Stimulated activated CD8-positive, alpha-beta memory T cell treated with anti-CD3 and anti-CD28 coated beads, Interleukin-4, amount 100 ng/mL, for 1 hour (primary cell): Measurements from ENCODE around the gene ADAMTS2.
"Not testable (repeated sequence)": the region's sequence is repeated elsewhere in the genome, so short reads cannot be mapped to it uniquely, and the experiment has no call there.

Experiments used
- DNase-seq, 2 donors: peaks; one replicate each; pipeline ENCODE4 v3.0.0-alpha.2; 2020; ENCODE audit warnings: low read depth in 2 of 2, low spot score in 1 of 2

Gene ADAMTS2

DNA sequence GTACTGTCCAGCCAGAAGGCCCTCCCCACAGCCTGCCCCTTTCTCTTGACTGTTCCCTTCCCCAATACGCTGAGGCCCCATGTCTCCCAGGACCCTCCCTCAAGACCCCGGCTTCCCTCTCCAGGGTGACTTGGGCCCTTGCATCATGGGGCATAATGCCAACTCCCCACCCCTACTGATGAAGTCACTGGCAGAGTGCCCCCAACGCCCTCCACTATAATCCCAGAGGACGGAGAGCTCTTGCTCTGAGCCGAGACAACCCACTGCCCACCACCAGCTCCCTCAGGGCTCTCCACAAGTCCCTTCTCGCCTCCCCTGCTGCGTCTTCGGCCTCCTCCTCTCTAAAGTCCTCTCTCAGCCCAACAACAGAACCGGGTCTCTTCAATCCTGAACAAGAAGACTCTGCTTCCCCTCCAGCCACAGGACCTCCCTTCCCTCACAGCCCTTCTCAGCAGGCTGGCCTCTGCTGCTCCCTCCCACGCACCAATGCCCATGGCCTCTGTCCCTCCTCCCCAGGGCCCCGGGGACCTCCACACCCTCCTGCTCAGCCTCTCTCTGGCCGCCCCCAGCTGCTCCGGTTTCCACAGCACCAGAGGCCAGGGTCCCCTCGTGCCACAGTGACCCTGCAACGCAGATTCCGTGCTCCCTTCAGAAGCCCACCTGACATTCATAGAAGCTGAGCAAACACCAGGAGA is 47.6 kb downstream of the ADAMTS2 start:
- no peak for DNase-seq

DNA sequence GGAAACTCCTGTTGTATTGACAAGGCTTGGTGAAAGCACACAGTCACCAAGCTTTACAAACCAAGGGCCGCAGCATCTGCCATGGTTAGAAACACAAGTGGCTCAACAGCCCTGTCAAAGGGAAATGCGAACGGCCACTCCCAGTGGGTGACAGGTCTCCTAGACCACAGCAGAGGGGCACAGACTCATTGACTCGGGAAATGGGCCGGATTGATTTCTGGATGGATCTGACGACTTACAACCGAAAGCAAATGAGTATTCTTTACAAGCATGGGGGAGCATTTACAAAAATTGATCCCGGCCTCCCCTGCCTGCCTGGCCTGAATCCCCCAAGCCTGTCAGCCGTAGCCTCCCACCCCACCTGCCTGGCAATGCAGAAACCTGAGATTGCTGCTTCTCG is 48.2 kb downstream of the ADAMTS2 start:
- no peak for DNase-seq

DNA sequence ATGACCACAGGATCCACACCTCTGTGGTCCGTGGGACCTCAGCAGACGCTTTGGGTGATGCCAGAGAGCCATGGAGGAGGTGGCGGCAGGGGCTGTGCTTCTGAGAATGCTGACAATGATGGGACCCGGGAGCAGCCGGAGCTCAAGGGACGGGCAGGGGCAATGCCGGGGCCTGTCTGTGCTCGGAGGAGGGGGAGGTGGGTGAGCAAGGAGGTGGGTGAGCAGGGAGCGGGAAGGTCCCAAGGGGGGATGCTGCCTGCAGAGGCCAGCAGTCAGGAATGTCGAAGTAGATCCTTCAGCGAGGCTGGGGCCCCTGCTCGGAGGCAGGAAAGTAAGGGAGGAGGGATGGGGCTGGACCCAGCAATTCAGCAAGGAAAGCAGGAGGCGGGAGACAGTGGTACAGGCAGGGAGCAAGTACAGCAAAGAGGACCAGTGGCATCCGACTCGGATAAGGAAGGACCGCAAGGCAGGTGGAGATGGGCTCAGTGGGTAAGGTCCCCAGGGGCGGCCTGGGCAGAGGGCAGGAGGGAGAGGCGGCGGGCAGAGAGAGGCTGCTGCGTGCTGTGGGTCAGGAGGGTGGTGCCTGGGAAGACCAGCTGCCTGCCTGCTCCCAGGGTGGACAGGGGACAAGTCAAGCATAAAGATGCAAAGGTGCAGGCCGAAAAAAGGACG is 49.0 kb downstream of the ADAMTS2 start:
- DNase-seq = no peak

DNA sequence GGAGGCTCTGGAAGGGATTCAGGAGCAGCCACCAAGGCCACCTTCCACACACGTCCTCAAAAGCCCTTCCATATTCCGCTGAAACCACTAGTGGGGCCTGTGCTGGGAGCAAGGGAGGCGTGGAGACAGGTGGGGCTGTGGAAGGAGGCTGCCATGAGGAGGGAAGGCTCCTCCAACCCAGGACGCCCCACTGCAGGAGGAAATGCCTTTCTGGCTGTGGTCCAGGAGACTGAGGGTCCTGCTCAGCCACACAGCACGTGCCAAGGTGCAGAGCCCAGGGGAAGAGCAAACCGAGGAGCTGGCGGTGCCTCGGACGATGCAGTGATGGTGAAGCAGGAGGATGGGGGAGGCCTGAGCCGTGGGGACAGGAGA is 49.5 kb downstream of the ADAMTS2 start:
- DNase-seq = no peak

DNA sequence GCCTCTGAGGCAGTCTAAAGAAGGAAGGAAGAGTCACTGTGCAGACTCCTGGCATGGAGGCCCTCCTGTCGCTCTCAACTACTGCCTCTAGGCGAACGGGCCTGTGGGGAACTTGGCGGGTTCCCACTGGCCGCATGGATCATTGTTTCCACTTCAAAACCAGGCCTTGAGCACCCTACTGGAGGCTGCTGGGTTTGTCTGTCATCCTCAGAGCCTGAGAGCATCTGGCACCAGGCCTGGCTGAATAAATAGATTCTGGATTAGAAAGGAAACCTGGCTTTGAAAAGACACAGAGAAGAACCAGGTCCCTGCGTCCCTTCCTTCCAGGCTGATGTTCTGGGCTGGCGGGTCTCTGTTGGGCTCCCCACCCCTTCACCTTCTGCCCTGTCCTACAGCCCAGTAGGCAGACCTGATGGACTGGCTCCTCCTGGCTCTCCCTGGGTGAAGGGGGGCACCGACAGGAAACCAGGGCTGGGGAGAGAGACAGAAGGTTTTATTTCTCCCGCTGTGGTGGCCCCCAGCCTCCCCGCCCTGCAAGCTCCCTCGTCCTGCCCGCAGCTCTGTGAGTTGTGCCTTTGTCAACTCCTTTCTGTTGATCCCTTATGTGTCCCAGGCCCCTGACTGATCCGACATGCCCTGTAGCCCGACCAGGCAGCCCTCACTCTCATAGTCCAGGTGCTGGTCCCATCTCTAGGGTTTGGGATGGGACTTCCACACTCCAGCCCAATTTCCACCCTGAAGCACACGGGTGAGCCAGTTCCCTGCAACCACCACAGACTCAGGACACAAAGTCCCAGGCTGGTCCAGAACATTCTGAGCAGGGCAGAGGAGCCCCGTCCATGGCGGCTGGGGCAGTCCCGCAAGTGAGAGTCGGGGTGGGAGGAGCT is 50.1 kb downstream of the ADAMTS2 start:
- DNase-seq = no peak

DNA sequence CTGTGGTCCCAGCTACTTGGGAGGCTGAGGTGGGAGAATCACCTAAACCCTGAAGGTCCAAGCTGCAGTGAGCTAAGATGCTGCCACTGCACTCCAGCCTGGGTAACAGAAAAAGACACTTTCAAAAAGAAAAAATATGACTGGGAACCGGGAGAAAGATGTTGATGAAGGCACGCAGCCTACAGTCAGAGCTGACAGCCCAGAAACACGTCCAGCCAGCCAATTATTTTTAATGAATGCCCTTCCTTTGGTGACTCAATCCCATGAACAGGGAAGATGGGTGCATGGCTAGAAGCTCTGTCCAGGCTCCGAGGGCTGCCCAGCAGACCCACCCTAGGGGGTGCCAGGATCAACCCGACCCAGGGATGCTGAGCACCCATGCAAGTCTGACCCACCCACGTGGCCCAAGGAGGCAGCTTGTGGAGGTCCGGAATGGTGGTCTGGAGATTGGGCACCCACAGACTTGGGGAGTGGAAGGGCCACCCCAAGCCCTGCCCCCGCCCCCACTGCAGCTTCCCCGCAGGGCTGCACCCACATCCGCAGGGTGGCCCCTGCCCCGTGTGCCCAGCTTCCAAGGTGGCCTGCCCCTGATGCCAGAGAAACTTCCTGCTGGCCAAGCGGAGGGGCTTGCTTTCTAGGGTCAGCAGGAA is 51.0 kb downstream of the ADAMTS2 start:
- DNase-seq = no peak

DNA sequence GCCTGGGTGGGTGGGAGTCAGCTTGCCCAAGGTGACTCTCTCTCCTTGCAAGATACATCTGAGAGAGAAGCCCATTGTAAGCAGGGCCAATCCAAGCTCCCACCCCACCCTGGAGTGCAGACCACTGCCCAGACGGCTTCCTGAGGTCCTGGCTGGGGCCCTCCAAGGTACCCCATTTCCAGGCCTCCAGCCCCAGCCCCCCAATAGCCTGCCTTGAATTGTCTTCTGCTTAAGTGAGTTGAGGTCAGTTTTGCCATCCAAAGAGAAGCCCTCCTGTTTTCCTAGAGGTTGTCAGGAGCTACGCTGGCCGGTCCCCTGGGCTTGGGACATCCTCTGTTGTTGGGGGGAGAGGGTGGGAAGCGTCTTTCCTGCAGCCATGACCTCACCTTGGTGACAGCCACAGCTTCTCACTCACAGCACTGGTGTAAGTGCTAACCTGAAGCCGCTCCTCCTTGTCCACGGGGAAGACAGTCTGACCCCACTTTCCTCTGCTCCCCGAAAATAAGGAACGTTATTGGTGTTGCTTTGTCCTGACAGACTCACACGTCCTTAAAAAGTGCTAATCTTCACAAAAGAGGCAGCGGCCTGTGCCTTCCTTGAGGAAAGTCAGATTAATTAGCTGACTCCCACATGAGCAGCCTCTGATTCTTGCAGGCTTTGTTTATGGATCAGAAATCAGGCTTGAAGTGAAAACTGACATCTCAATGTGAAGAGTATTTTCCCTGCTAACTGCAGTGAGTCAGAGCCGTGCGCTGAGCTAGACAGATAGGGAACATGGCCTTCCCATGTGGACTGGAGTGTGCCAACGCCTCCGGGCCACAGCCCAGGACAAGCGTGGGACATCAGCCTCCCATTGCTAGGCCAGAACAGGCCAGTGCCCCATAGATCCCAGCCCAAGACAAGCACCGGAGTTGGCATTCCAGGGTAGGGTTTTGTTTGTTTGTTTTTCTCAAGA is 52.3 kb downstream of the ADAMTS2 start:
- no peak for DNase-seq

DNA sequence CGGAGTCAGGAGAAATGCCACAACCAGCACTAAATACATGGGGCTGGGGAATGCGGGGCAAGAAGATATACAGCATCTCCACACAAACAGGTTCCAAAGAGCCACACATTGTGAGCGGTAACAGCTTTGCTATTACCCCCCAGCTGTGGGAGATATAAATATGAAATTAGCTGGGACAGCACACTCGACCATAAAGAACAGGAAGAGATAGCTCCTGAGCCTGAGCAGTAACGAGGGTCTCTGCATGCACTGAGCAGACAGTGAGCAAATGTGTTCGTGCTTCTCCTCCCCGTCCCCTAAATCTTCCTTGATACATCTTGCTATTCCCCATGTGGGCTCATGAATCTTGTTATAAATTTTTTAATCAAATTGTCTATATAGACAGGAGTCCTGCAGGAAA is 53.1 kb downstream of the ADAMTS2 start:
- no peak for DNase-seq

DNA sequence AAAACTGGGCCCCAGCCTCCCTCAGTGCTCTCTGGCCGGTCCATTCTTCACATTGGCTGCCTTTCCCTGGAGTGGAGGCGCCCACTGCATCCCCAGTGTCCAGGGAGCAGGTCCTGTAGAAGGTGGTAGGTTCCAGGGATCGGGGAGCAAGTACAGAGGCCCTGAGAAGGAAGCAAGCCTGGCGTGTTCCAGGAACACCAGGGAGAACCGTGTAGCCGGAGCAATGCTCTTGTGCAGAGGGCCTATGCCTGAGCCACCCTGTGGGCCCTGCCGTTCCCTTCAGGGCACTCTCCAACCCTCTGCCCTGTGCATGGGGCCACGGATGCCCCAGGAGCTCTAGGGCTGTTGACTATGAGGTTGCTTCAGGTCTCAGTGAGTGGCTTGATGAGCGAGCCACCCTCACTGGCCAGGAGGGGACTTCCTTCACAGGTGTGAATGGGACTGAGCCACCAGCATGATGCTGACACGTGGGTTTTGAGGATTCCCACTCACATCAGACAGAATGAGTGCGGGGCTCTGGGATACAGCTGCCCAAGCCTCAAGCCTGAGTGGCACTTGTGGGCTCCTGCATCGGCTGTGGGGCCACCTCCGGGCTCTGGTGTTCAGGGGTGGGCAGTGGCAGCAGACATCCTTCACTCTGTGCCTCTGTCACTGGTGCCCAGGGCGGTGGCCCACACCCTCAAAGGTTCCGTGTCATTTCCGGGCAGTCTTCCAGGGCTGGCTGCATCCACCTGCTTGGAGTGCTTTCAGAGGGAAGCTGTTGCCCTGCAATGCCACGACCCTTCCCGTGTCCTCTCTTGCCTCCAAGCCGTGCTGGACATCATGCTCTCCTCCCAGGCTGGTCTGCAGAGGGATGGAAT is 54.4 kb downstream of the ADAMTS2 start:
- DNase-seq = no peak

DNA sequence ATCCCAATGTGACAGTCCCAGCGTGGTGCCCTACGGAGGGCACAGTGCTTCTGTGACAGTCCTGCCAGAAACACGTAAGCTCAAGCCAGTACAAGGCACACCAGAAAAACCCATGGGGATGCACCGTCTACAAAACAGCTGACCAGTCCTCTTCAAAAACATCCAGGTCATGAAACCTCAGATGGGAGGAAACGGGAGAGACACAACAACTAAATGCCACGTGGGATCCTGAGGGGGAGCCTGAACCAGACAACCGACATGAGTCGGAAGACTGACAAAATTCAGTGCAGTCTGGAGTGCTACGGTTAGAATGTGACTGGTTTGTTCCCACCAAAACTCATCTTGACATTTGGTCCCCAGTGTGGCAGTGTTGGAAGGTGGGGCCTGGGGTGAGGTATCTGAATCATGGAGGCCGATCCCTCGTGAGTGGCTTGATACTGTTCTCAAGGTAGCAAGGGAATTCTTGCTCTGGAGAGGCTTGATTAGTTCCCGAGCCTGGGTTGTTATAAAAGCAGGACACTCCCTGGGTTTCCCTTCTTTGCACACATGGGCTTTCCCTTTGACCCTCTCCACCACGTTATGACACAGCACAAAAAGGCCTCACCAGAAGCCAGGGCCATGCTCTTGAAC is 55.4 kb downstream of the ADAMTS2 start:
- no peak for DNase-seq

DNA sequence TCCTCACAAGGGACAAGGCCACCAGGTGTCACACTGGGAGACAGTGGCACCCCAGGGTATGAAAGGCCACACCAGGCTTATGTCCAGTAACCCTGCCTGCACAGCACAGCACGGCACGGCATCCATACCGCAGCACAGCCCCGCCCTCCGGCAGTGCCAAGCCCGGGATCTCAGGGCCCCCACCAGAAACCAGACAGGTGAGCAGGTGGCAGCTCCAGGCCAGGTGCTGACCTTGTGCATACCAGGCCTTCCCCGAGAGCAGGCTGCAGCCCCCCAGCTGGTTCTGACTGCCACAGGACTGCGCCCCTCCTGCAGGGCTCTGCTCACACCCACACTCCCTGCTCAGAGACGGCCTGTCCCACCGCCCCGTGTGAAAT is 56.5 kb downstream of the ADAMTS2 start:
- no peak for DNase-seq

DNA sequence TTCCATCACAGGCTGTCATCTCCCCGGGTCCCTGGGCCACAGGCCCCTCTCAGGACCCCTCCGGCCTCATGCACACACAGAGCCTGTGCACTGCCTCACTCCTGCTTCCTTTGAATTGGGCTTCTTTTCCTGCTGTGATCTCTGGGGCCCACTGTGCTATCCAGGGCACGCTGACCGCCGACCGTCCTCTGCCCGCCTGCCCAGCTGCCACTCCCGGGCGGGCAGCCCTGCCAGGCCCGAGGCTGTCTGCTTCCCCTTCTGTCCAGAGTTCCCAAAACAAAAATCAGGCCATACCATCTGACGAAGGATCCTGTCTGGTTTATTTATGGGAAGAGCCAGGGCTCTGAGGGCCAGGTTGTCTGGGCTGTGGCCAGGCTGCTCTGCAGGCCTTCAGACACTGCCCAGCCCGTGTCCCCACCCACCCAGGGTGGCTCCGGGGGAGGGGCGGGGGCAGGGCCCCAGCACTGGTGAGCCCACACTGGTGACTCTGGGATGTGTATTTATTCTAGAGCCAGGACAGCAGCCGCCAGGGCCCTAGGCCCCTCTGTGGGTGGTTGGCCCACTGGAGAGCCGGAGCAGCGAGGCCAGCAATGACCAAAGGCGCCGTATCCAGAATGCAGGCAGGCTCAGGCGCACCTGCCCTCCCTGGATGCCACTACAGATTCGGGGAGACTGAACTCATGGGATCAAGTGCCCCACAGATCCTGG is 57.0 kb downstream of the ADAMTS2 start:
- DNase-seq = no peak

DNA sequence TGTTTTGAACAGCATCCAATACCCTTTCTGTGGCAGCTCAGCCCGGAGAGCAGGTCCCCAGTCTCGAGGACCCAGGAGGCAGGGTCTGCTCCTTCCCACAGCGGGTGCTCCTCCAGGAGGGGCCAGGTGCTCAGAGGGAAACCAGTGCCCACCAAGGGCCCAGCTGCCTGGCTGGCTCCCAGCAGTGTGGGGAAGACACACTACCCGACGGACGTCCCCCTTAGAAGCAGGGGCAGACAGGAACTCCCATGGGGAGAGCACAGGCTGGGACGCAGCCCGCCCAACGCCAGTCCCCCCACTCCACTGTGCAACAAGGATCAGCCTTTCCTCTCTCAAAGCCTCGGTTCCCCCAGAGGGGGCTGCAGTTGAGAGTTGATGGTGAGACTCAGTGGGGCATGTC is 57.6 kb downstream of the ADAMTS2 start:
- DNase-seq = no peak

DNA sequence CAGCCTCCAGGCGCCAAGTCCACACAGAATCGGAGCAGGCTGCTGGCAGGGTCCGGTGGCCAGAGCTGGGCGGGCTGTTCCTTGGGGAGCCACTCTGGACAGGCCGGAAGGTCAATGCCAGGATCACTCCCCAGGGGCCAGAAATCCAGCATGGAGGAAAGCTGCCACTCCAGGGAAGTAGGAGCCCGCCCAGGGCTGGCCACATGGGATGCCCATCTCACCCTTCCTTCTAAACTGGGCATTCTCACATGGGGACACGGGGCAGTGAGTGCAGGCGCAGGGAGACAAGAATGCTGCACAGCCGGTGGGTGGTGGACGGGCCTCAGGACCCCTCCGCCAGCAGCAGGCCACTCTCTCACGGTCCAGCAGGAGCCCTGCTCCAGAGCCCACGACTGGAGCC is 58.2 kb downstream of the ADAMTS2 start:
- DNase-seq = no peak

DNA sequence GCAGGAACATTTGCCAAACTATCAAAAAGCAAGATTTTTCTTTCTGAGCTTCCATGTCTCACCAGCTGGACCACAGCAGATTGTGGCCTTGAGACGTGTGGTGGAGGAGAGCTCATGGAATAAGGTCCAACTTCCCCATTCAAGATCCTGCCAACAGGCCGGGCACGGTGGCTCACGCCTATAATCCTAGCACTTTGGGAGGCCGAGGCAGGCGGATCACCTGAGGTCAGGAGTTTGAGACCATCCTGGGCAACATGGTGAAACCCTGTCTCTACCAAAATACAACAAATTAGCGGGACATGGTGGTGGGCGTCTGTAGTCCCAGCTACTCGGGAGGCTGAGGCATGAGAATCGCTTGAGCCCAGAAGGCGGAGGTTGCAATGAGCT is 59.5 kb downstream of the ADAMTS2 start:
- not testable (repeated sequence) for DNase-seq

DNA sequence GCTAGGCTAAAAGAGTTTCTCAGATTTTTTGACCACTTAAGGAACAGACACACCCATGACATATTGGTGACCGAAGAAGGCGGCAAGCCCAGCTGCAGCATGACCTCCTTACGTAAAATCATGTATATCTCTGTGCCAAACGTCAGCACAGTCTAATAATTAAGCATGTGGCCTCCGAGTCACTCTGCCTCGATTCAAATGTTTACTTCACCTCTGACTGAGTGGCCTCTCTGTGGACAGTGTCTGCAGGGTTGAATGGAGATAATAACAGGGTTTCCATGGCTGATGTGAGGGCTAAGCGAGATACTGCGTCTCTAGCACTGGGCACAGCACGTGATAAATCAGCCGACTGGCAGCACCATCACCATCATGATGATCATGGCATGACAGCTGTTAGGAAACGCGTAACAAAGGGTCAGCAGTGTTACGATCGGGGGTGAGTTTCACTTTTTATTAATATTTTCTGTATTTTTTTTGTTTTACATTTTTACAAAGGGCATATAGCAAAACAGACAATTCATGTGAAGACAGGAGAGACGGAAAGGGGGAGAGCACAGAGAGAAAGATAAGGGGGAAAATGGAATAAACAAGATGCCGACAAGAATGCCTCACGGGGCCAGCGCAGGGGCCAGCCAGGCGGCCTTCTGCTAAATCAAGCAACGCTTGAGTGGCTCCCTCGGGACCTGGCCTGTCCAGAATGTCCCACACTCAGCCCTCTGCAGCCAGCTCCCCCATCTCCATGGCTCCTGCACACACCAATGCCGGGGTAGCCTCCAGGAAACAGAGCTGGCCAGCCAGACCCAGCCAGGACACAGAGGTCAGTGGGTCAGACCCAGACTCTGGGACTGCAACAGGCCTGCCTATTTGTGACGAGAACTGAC is 60.3 kb downstream of the ADAMTS2 start:
- no peak for DNase-seq

DNA sequence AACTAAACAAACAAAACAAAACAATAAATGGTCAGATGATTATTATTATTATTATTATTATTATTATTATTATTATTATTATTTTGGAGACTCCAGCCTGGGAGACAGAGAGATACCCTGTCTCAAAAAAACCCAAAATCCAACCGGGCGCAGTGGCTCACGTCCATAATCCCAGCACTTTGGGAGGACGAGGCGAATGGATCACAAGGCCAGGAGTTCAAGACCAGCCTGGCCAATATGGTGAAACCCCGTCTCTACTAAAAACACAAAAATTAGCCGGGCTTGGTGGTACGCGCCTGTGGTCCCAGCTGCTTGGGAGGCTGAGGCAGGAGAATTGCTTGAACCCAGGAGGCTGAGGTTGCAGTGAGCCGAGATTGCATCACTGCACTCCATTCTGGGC is 61.4 kb downstream of the ADAMTS2 start:
- not testable (repeated sequence) for DNase-seq

DNA sequence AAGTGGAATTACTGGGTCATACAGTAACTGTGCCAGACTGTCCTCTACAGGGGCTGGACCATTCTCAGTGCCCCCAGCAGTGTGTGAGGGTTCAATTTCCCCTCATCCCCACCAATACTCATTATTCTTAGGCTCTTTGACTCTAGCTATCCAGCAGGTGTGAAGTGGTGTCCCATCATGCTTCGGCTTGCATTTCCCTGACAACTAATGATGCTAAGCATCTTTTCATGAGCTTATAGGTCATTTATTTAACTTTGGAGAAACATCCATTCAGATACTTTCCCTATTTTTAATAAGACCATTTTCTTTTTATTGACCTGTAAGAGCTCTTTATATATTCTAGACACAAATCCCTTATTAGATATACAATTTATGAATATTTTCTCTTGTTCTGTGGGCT is 63.6 kb downstream of the ADAMTS2 start:
- no peak for DNase-seq
